Right cardiac atrium (tissue), 5 donors: ENCODE data around the gene PTPRM. TPM values are rescaled to one million over a fixed set of nuclear protein-coding genes. Genes with fewer than 3 reads are reported as not detected.

Source experiments
- ATAC-seq, 2 donors: fragments of 200-7000 bp; cut with Tn5 transposase; one replicate each; pipeline versions ENCODE4 v1.8.0 to v1.9.1; 2020; ENCODE audit warnings: moderate library complexity in 2 of 2, mild to moderate bottlenecking in 1 of 2
- DNase-seq, 3 donors: peaks; one replicate each; pipeline ENCODE4 v3.0.0-alpha.2; 2020
- H3K27ac ChIP-seq: one replicate; pipeline ENCODE4 v1.5.1; 2013; ENCODE audit warnings: mild to moderate bottlenecking, low read length, control low read depth, moderate library complexity
- H3K27me3 ChIP-seq: one replicate; pipeline ENCODE4 v1.6.1; 2013; ENCODE audit not compliant: control insufficient read depth, insufficient read depth
- H3K4me1 ChIP-seq: one replicate; pipeline ENCODE4 v1.6.1; 2013; ENCODE audit warnings: low read length; ENCODE audit not compliant: control insufficient read depth, insufficient read depth
- H3K4me3 ChIP-seq: one replicate; pipeline ENCODE4 v1.5.1; 2013; ENCODE audit warnings: low read length, control low read depth
- H3K9me3 ChIP-seq: one replicate; pipeline ENCODE4 v1.6.1; 2013; ENCODE audit warnings: low read length; ENCODE audit not compliant: control insufficient read depth
- WGBS: extraction: QIAGEN DNeasy Blood & Tissue Kit; methylation state at CpG from one replicate; pipeline ENCODE4 v1.1.7; 2013; 5-methylcytosine and 5-hydroxymethylcytosine counted together
- intact Hi-C, 4 donors: fragments of 100-400 bp; cut with DNase I; formaldehyde crosslinking; loops; one replicate each; pipeline versions ENCODE4 v1.11.0 to v1.14.0; 2022 to 2023
- polyA plus RNA-seq: library from polyadenylated mRNA; stranded (reverse); fragments of 200-250 nt; gene quantifications from one replicate; pipeline ENCODE4 v1.2.3, GENCODE V29; 2013
- total RNA-seq, 4 donors: library from RNA; stranded (reverse); fragmentation: NEBNext Ultra II Directional; extraction: Animal tissue kit (Norgen Biotek cat#: 25700); gene quantifications; one replicate each; pipeline ENCODE4 v1.2.1, GENCODE V29; 2021
- donor health status: healthy with polysubstance abuse.
- donor health status: DM: no; HTN: yes; CAD: no.
- donor health status: DM: no; HTN: no; CAD: no.
- donor health status: DM: no; HTN: yes; CAD: no; lungs with severe emphysema.
- donor health status: DM: yes; HTN: yes; CAD: no.

The PTPRM gene
- total and polyA plus RNA-seq, 5 donors = 55.1 to 81.5 (median 63.4) TPM

GRCh38 chr18:7859122-7859521 is 292.0 kb downstream of the PTPRM start:
- H3K27ac ChIP-seq = no peak overlapping the region
- intact Hi-C loops = no loop called here
- no peak overlapping the region for H3K4me3 ChIP-seq
- H3K9me3 ChIP-seq = no peaks in the 10 kb centered on the region
- 93% methylated on average over 3 of the region's 3 CpGs for WGBS
- DNase-seq (no peak), ATAC-seq (no peak)
- H3K4me1 ChIP-seq = peaks cover 9% of the 10 kb centered on the region
- H3K27me3 ChIP-seq = no peaks in the 10 kb centered on the region

DNA sequence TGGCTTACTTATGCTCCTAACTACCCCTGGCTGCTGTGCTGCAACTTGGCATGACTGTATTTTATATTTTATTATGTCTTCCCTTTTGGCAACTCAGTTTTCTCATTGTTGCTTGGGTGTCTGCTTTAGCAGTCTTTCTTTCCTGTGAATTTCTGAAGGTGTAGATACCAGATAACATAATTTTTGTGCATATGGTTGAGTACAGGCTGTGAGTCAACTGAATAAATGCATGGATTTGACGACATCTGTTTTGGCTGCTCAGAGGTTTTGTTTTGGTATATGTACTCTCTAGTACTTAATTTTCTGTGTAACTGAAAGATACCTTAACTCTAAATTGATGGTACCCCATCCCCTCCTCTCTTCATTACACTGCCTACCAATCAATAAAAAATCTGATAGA is 303.1 kb downstream of the PTPRM start:
- no peak for DNase-seq
- Histone ChIP-seq H3K9me3 (no peaks in the 10 kb centered on the region), H3K4me3 (no peak overlapping the region), H3K27me3 (no peaks in the 10 kb centered on the region), H3K4me1 (peaks cover 2% of the 10 kb centered on the region), H3K27ac (no peak overlapping the region)
- intact Hi-C loops = no loop called here
- no peak for ATAC-seq
- 84% methylated on average over 1 of the region's 1 CpG for WGBS

DNA sequence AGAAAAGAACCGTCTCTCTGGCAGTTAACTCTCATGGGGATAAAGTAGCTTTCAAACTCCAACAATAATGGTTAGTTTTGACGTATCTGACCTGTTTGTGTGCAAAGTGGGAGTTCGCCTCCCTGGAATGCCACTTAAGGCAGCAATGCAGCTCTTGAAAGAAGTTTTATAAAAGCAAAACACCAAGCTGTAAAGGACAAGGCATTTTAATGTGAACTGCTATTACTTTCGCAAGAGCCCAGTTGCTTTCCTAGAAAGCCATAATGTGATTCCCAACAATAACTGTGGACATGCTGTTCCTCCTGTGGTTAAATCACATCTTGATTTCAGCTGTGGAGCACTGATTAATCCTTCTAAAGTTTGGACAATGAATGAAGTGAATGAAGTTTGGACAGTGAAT is 303.7 kb downstream of the PTPRM start:
- ATAC-seq (no peak), DNase-seq (no peak)
- Histone ChIP-seq H3K4me3 (no peak overlapping the region), H3K9me3 (no peaks in the 10 kb centered on the region), H3K27ac (no peak overlapping the region), H3K27me3 (no peaks in the 10 kb centered on the region), H3K4me1 (peaks cover 2% of the 10 kb centered on the region)
- 72% methylated on average over 4 of the region's 4 CpGs for WGBS
- intact Hi-C loops = no loop called here

- intact Hi-C loops = no loop called here
- WGBS = 63% methylated on average over 4 of the region's 4 CpGs
Observed at GRCh38 chr18:7871560-7872456, 304.7 kb downstream of the PTPRM start.

GRCh38 chr18:7872569-7872968 is 305.5 kb downstream of the PTPRM start:
- no peaks in the 10 kb centered on the region for H3K27me3 ChIP-seq
- H3K27ac ChIP-seq = no peak overlapping the region
- no peak overlapping the region for H3K4me3 ChIP-seq
- H3K9me3 ChIP-seq = no peaks in the 10 kb centered on the region
- intact Hi-C loops = no loop called here
- ATAC-seq = peak; percentile 75 to 88
- H3K4me1 ChIP-seq = peaks cover 4% of the 10 kb centered on the region
- DNase-seq = no peak
- 50% methylated on average over 3 of the region's 3 CpGs for WGBS

More at GRCh38 chr18:7871560-7872456, 304.7 kb downstream of the PTPRM start:
- DNase-seq (no peak), ATAC-seq (peak; percentile 19 to 58)
- Histone ChIP-seq H3K4me3 (no peak overlapping the region), H3K27me3 (no peaks in the 10 kb centered on the region), H3K9me3 (no peaks in the 10 kb centered on the region), H3K4me1 (peaks cover 4% of the 10 kb centered on the region), H3K27ac (no peak overlapping the region)

DNA sequence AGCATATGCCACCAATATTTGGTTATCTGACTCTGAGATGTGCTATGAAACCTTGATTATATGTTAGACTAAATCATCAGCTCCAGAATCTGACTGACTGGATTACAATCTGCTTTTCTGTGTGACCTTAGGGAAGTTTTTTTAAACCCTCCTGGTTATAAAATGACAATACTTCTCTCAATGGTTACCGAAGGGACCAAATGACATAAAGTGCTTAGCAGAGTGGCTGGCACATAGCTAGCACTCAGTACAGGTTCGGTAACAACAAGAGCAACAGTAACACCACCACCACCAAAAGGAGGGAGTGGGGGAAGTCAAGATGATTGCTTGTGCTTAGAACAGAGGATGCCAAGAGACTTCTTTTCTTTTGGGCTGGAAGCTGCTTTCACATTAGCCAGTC is 306.2 kb downstream of the PTPRM start:
- 83% methylated on average over 2 of the region's 2 CpGs for WGBS

DNA sequence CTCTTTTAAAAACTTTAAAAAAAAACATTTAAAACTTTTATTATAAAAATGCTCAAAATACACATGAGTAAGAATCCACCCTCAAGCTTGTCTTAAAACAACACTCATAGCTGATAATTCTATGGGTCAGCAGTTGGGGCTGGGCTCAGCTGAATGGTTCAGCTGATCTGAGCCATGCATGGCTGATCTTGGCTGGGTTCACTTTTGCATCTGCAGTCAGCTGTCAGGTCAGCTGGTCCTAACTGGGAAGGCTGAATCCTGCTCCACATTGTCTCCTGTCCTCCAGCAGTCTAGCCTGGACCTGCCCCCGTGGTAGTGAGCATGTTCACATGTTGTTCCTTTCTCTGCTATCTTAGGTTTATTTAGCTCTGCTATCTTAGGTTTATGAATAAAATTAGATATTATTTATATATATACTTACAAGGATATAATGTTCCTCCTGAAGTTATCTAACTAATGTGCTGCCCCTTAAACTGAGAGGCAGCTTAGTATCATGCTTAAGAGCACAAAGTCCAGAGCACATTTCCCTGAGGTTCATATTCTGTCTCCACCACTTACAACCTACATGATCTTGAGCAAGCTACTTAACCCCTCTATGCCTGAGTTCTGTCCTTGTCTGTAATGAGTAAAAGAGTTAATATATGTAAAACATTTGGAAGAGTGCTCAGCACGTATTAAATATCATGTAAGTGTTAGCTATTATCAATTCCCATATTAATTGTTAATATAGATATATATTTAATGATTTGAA is 309.4 kb downstream of the PTPRM start:
- intact Hi-C loops = no loop called here
- Histone ChIP-seq H3K9me3 (no peaks in the 10 kb centered on the region), H3K27me3 (no peaks in the 10 kb centered on the region), H3K27ac (no peak overlapping the region), H3K4me3 (no peak overlapping the region), H3K4me1 (peaks cover 7% of the 10 kb centered on the region)
- DNase-seq (no peak), ATAC-seq (no peak)
- 95% methylated on average over 2 of the region's 2 CpGs for WGBS

More for the DNA sequence above, 306.2 kb downstream of the PTPRM start:
- Histone ChIP-seq H3K9me3 (no peaks in the 10 kb centered on the region), H3K27ac (no peak overlapping the region), H3K4me3 (no peak overlapping the region), H3K4me1 (peaks cover 6% of the 10 kb centered on the region), H3K27me3 (no peaks in the 10 kb centered on the region)
- DNase-seq = no peak
- ATAC-seq = no peak
- intact Hi-C loops = no loop called here

DNA sequence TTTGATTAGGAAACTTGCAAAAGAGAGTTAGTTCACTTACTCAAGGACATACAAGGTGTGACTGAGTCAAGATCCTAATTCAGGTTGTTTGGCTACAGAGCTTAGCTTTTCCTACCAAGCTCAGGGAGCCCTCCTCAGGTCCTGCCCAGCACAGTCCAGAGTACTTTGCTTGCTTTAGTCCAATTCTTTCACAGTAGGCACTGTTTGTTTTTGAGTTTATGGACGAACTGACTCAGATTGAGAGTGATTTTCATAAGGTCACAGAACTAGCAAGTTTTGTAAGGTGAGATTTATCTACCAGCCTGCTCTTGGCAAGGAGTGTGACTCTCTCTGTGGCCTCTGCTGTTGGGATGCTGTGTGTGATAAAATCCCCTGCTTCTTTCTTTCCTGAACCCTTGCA is 310.5 kb downstream of the PTPRM start:
- intact Hi-C loops = no loop called here
- 69% methylated on average over 1 of the region's 1 CpG for WGBS
- Histone ChIP-seq H3K9me3 (no peaks in the 10 kb centered on the region), H3K27ac (no peak overlapping the region), H3K4me3 (no peak overlapping the region), H3K4me1 (peaks cover 6% of the 10 kb centered on the region), H3K27me3 (no peaks in the 10 kb centered on the region)
- no peak for DNase-seq
- peak in 1 of 2 donors; percentile 28 for ATAC-seq

DNA sequence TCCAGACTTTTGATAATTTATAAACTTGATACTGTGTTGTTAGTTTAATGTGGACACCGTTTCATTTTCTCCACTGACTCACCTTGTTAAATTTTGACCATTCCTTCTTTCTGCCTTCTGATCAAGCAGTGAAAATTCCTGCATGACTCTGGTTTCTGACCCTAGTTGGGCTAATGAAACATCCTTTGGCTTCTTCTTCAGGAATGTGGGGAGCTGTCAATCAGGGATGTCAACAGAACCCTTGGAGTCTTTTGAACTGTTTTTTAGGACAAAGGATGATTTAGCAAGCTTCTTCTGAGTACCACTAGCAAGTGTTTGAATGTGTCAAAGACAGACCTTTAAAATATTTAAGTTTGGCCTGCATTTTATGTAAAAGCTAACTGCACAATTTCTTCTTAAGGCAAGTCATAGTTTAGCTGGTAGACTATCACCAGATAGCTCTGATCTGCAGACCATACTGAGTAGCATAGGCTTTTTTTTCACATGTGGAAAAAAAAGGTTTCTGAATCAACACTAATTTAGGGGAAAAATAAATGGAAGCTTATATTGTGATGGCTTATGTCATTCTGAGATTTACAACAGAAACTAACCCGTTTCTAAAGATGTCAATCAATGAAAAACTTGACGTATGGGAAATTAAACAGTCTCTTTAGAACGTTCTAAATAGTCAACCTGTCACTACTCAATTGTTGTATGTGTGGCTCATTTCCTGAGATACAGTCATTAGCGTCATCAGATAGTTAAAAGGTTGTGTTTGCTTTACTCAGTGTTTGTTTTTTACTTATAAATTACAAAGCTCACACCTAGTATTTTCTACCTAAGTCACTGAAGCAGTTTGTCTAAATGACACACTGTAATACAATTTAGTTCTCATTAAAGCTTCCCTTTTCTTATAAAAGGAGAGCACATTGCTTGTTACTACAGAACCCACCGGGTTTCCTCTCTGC is 311.4 kb downstream of the PTPRM start:
- H3K4me3 ChIP-seq = no peak overlapping the region
- peak in 1 of 2 donors; percentile 79 for ATAC-seq
- H3K4me1 ChIP-seq = peaks cover 6% of the 10 kb centered on the region
- WGBS = 69% methylated on average over 6 of the region's 6 CpGs
- DNase-seq = no peak
- H3K27me3 ChIP-seq = no peaks in the 10 kb centered on the region
- intact Hi-C loops = no loop called here
- H3K9me3 ChIP-seq = no peaks in the 10 kb centered on the region
- no peak overlapping the region for H3K27ac ChIP-seq

DNA sequence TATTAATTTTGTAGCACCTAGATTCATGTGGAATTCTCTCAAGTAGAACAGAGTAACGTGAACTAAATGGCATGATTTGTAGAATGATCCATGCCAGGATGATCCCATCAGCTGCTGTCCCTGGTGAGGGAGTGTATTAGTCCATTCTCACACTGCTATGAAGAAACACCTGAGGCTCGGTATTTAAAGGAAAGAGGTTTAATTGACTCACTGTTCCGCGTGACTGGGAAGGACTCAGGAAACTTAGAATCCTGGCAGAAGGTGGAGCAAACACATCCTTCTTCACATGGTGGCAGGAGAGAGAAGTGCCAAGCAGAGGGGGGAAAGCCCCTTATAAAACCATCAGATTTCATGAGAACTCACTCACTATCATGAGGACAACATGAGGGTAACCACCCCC is 312.6 kb downstream of the PTPRM start:
- H3K9me3 ChIP-seq = no peaks in the 10 kb centered on the region
- H3K4me1 ChIP-seq = peaks cover 7% of the 10 kb centered on the region
- WGBS = 87% methylated on average over 4 of the region's 4 CpGs
- no peak overlapping the region for H3K4me3 ChIP-seq
- H3K27me3 ChIP-seq = no peaks in the 10 kb centered on the region
- intact Hi-C loops = no loop called here
- ATAC-seq (no peak), DNase-seq (no peak)
- H3K27ac ChIP-seq = no peak overlapping the region
